Measurements from ENCODE around the gene NT5E.

The NT5E gene

DNA sequence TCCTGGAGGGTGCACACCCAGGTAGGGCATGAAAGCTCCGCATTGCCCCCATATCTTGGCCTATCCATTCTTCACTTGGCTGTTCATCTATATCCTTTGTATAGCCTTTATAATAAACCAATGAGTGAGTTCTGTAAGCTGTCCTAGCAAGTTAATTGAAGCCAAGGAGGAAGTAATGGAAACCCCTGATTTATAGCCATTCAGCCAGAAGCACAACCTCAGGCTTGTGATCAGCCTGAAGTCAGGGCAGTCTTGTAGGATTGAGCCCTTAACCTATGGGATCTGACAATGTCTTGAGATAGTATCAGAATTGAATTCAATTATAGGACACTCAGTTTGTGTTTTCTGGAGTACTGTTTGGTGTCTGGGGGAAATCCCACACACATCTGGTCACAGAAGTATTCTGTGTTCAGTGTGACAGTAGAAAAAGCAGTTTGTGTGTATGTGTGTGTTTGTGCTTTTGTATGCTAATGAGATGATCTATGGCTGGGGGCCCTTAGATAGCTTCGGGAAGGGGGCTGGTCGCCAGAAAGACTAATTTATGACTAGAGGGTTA lies 5.7 kb downstream of the NT5E start:
- no peaks in the 10 kb centered on the region for H3K79me2 ChIP-seq (ENCODE audit: insufficient read depth, low read length)
- H3K4me3 ChIP-seq (ENCODE audit: low read length, poor library complexity, severe bottlenecking) = no peak overlapping the region
- no peaks in the 10 kb centered on the region for H3K9me2 ChIP-seq (replicated peaks; ENCODE audit: low read depth, low read length)
- no peak overlapping the region for H3K9ac ChIP-seq (ENCODE audit: low read depth, low read length, poor library complexity, severe bottlenecking)
- no peak overlapping the region for H2AFZ ChIP-seq (ENCODE audit: low read length)
- H4K20me1 ChIP-seq (ENCODE audit: insufficient read depth, low read length, poor library complexity, severe bottlenecking) = no peaks in the 10 kb centered on the region
- H3K4me2 ChIP-seq (ENCODE audit: low read depth, low read length, poor library complexity, severe bottlenecking) = no peak overlapping the region
- H3K27me3 ChIP-seq (ENCODE audit: insufficient read depth, low read length, poor library complexity, severe bottlenecking) = no peaks in the 10 kb centered on the region
- H3K4me1 ChIP-seq (ENCODE audit: insufficient read depth, low read length, poor library complexity, severe bottlenecking) = peaks cover 78% of the 10 kb centered on the region
- TF ChIP-seq, protein P1, sequence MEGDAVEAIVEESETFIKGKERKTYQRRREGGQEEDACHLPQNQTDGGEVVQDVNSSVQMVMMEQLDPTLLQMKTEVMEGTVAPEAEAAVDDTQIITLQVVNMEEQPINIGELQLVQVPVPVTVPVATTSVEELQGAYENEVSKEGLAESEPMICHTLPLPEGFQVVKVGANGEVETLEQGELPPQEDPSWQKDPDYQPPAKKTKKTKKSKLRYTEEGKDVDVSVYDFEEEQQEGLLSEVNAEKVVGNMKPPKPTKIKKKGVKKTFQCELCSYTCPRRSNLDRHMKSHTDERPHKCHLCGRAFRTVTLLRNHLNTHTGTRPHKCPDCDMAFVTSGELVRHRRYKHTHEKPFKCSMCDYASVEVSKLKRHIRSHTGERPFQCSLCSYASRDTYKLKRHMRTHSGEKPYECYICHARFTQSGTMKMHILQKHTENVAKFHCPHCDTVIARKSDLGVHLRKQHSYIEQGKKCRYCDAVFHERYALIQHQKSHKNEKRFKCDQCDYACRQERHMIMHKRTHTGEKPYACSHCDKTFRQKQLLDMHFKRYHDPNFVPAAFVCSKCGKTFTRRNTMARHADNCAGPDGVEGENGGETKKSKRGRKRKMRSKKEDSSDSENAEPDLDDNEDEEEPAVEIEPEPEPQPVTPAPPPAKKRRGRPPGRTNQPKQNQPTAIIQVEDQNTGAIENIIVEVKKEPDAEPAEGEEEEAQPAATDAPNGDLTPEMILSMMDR (conservative IDR thresholded peaks at IDR 0.05; ENCODE audit: low read length) = no peak
- H3K9me3 ChIP-seq (ENCODE audit: insufficient read depth, low read depth, low read length) = no peaks in the 10 kb centered on the region
- no peaks in the 10 kb centered on the region for H3K36me3 ChIP-seq (ENCODE audit: insufficient read depth, low read length)
- H3F3A ChIP-seq (ENCODE audit: low read depth) = no peaks in the 10 kb centered on the region

DNA sequence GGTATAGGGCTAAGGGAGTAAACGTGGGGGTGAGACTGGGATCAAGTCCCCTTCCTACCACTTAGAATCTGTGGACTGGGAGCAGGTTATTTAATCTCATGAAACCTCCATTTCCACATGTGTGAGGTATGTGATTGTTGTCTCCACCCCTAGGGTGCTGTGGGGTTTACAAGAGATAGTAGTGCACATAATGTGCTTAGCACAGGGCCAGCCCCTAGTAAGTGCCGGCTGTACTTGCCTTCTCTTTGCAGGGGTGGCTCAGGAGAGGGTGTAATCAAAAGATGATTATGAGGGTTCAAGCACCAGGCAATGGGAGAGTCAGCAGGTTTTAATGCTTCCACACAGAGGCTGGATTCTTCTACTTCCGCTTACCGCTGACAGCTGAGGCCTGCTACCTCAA lies 6.9 kb downstream of the NT5E start:
- Histone ChIP-seq H3K36me3 (ENCODE audit: insufficient read depth, low read length) (no peaks in the 10 kb centered on the region), H3K4me2 (ENCODE audit: low read depth, low read length, poor library complexity, severe bottlenecking) (no peak overlapping the region), H3K4me3 (ENCODE audit: low read length, poor library complexity, severe bottlenecking) (no peak overlapping the region), H2AFZ (ENCODE audit: low read length) (no peak overlapping the region), H3K9me2 (replicated peaks; ENCODE audit: low read depth, low read length) (no peaks in the 10 kb centered on the region), H3K9me3 (ENCODE audit: insufficient read depth, low read depth, low read length) (no peaks in the 10 kb centered on the region), H3K9ac (ENCODE audit: low read depth, low read length, poor library complexity, severe bottlenecking) (no peak overlapping the region), H3K4me1 (ENCODE audit: insufficient read depth, low read length, poor library complexity, severe bottlenecking) (peaks cover 76% of the 10 kb centered on the region), H4K20me1 (ENCODE audit: insufficient read depth, low read length, poor library complexity, severe bottlenecking) (no peaks in the 10 kb centered on the region), H3F3A (ENCODE audit: low read depth) (peaks cover 4% of the 10 kb centered on the region; the same call in 1 of the 2 replicates), H3K79me2 (ENCODE audit: insufficient read depth, low read length) (no peaks in the 10 kb centered on the region), H3K27me3 (ENCODE audit: insufficient read depth, low read length, poor library complexity, severe bottlenecking) (no peaks in the 10 kb centered on the region)
- TF ChIP-seq, protein P1 (conservative IDR thresholded peaks at IDR 0.05; ENCODE audit: low read length) = no peak
- no peak for TF ChIP-seq EZH2phosphoT487 (IDR thresholded peaks at IDR 0.05; ENCODE audit: borderline replicate concordance)

DNA sequence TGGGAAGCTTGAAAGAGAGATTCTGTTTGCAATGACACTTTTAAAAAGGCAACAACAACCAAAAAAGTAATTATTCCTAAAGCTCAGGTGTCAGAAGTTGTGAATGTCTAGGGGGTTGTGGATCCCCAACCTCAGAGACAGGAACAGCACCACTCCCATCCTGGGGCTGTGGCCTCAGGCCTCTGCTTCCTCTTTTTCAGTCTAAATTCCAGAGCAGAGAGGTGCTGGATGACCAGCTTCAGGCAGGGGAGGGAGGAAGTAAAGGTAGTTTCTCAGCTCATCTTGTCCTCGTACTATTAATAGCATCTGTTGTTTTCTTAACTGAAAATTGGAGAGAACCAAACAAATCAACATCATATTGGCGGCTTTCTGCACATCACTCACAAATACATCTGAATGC lies 8.3 kb downstream of the NT5E start:
- no peak overlapping the region for H3K4me2 ChIP-seq (ENCODE audit: low read depth, low read length, poor library complexity, severe bottlenecking)

More for the DNA sequence above, 8.3 kb downstream of the NT5E start:
- Histone ChIP-seq H3K79me2 (ENCODE audit: insufficient read depth, low read length) (no peaks in the 10 kb centered on the region), H3K36me3 (ENCODE audit: insufficient read depth, low read length) (no peaks in the 10 kb centered on the region), H2AFZ (ENCODE audit: low read length) (peak overlapping the region; percentile 4), H3K4me1 (ENCODE audit: insufficient read depth, low read length, poor library complexity, severe bottlenecking) (peaks cover 75% of the 10 kb centered on the region), H3K9me3 (ENCODE audit: insufficient read depth, low read depth, low read length) (no peaks in the 10 kb centered on the region), H3K4me3 (ENCODE audit: low read length, poor library complexity, severe bottlenecking) (no peak overlapping the region), H3F3A (ENCODE audit: low read depth) (peaks cover 4% of the 10 kb centered on the region; the same call in 1 of the 2 replicates), H3K9ac (ENCODE audit: low read depth, low read length, poor library complexity, severe bottlenecking) (peak overlapping the region; percentile 2), H4K20me1 (ENCODE audit: insufficient read depth, low read length, poor library complexity, severe bottlenecking) (no peaks in the 10 kb centered on the region), H3K9me2 (replicated peaks; ENCODE audit: low read depth, low read length) (no peaks in the 10 kb centered on the region), H3K27me3 (ENCODE audit: insufficient read depth, low read length, poor library complexity, severe bottlenecking) (no peaks in the 10 kb centered on the region)
- TF ChIP-seq, protein P1 (conservative IDR thresholded peaks at IDR 0.05; ENCODE audit: low read length) = no peak
- no peak for TF ChIP-seq EZH2phosphoT487 (IDR thresholded peaks at IDR 0.05; ENCODE audit: borderline replicate concordance)

Measured in Loucy (cell line).